GM19023 (cell line): ENCODE results near the gene QRFP.

Experiments used
- ATAC-seq: cut with Tn5 transposase; IDR thresholded peaks from one replicate; pipeline ENCODE4 v1.9.1; 2021; ENCODE audit warnings: mild to moderate bottlenecking, moderate library complexity; ENCODE audit not compliant: unreplicated experiment

QRFP gene, protein sequence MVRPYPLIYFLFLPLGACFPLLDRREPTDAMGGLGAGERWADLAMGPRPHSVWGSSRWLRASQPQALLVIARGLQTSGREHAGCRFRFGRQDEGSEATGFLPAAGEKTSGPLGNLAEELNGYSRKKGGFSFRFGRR

DNA sequence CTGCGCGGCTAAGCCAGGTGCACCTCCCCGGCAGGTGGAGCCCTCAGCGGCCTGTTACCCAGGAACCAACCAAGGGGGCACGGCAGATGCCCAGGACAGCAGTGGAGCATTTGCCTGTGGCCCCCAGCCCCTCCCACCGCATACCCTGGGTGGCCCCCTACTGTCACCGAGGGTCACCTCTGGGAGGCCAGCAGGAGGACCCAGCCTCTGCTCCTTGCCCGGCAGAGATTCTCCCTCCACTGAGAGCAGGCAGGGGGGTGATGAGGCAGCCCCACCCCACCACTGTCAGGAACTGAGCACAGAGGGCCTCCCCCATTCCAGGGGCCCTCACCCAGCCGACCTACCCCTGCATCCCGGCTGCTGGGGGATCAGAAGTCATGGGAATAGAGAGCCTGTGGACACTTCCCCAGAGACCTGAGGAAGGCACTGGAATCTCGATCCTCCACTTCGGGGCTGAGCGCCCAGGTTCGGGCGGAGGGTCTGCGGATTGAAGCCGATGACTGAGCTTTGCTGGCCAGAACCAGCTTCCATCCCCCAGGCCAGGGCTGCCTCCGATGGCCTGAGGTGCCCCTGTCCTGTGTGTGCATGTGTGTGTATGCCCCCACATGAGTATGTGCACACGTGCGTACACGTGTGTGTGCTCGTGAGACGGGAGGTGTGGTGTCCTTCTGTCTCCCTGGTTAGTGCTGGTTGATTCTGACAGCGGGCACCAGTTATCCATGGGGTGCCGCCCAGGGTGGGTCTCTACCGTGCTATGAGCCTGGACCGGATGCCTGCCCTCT lies at the start of gene QRFP:
Gene QRFP (minus strand): TSS at position 580 of the 782 bp plus-strand sequence. CDS start 2,974 bp downstream, outside the sequence.
- no peak for ATAC-seq

DNA sequence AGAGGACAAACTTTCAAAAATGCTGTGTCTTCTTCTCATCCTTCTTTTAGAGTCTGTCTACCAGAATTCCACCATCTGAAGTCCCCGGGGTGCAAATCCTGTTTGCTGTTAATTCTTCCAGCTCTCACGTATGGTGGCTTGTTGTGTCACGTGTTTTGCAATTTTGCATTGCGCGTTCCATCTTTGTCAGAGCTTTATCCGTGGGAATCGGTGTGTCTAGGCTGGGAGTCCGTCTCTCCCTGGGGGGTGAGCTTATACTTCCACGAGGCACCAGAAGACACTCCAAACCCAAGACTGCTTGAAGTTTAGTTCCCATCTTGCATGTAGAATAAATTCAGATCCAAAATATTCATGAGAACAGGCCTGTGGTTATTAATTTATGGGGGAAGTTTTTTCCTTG lies 48.6 kb upstream of the QRFP start:
- ATAC-seq = no peak

DNA sequence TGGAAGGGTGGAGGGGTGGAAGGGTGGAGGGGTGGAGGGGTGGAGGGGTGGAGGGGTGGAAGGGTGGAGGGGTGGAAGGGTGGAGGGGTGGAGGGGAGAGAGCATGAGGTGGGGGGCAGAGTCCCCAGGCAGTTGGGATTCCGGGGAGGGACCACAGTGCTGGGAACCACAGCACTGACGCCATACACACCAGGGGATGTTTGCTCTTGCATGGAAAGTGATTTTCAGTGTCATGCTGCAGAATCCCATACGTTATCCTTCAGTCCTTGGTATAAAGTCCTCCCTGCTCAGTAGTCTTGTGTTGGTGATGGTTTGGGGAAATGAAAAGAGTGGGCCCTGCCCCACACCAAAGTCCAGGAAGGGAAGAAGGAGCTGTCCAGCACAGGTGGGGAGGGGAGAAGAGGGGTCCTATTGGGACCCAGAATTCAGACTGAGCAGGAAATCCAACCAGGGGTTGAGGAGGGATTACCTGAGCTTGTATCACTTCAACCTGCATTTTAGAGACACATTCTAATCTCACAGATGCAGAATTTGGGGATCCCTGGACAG lies 48.0 kb upstream of the QRFP start:
- no peak for ATAC-seq

DNA sequence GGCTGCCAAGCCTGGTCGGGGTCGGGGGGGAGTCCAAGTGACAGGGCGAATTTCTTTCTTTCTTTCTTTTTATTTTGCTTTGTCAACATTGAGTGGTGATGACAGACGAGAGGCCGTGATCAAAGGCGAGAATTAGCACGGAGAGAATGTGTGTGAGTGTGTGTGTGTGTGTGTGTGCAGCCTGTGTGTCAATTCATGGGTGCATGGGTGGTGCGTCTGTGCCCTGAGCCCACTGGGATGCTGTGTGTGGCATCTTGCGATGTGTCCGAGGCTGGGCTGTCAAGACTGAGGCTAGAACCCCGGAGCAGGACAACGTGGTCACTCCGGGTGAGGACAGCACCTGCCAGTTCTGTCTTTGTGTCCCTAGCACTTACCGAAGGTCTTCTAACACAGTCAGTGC lies 47.2 kb upstream of the QRFP start:
- no peak for ATAC-seq

DNA sequence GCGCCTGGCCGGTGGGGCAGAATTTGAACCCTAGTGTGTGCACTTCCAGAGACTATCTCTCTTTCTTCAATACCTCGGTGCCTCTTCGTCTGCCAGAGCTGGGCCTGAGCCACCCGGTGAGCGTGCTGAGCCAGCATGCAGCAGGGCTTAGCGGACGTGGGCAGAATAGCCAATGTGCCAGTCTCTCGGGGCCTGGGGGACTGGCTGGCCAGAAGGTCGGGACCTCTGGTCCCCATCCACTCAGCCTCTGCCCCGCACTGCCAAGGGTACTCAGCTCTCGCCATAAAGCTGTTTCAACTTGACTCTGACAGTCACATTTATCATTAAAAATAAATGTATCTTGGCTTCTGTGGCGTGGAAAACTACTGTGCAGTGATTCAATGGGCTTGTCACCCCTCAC lies 46.6 kb upstream of the QRFP start:
- no peak for ATAC-seq

DNA sequence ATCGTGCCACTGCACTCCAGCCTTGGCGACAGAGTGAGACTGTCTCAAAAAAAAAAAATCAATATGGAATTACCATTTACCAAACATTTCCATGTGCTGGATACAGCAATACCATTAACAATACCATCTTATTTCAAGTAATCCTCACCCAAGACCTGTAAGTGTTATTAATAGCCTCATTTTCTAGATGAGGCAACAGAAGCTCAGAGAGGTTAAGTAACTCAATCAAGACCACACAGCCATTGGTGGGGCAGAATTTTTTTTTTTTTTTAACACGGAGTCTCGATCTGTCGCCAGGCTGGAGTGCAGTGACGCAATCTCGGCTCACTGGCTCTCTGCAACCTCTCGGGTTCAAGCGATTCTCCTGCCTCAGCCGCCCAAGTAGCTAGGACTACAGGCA lies 46.1 kb upstream of the QRFP start:
- no peak for ATAC-seq

DNA sequence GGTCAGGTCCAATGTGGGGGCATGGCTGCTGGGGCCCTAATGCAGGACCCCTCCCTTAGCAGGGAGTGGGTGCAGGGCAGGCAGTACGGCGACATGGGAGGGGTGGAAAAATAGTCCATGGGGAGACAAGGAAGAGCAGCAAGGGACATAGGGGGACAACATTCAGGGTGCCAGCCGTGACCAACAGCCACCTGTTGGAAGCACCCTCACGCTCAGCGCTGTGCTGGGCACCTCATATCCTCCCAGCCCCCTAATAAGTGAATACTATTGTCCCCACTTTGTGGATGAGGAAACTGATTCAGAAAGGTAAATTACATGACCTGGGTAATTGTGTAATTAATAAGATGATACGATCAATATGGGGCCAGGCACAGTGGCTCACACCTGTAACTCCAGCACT lies 45.5 kb upstream of the QRFP start:
- ATAC-seq = no peak

DNA sequence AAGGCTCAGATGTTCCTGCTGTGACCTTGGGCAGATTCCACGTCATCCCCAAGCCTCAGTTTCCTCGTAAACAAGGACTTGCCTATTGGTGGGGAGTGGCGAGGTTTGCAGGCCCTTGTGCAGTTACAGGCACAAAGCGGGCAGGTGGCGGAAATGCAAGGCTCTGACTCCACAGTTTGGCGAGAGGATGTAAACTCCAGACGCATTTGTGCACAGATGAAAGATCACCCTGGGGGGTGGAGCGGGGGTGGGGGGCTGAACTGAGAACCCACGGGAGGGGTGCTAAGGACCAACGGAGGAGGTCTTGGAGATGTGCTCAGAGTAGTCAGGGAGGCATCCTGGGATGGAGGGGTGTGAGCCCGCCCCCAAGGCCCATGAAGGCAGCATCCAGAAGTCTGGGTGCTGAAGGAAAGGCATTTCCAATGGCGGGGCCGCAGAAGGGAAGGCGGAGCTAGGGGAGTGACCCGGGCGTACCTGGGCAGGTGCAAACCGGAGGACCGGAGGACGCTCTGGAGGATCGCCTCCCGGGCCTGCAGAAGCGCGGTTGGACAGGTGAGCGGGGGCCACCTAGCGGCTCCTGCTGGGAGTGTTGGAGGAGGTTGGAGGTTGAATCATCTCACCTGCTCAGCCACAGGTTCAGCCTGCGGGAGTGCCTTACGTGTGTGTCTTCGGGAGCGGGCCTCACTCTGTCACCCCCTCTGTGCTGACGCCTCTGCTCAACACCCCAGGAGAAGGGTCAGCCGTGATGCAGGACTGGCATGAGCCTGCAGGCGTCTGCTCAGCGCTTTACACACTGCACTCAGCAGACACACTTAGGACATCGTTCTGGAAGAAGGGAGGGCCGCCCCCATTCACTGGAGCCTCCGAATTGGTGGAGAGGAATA lies 44.3 kb upstream of the QRFP start:
- ATAC-seq = no peak

DNA sequence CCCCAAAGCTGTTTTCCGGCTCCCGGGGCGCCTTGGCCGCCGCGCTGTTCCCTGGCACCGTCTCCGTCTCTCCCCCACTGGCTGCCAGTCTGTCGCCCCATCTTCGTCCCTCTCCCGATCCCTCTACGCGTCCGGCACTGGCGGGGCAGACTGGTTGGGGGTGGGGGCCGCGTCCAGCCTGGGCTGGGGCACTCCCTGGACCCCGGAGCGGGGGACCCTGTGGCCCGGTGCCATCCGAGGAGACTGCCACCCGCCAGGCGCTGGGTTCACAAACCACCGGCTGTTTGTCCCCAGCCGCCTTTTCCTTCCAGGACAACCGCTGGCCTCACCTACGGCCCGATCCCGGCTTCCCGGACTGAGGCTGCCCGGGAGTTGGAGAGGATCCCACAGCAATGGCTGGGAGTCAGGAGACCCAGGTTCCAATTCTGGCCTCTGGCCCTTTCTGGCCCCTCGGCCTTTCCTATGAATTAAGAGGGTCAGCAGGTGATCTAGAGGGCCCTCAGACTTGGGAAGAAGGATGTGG lies 43.5 kb upstream of the QRFP start:
- no peak for ATAC-seq

DNA sequence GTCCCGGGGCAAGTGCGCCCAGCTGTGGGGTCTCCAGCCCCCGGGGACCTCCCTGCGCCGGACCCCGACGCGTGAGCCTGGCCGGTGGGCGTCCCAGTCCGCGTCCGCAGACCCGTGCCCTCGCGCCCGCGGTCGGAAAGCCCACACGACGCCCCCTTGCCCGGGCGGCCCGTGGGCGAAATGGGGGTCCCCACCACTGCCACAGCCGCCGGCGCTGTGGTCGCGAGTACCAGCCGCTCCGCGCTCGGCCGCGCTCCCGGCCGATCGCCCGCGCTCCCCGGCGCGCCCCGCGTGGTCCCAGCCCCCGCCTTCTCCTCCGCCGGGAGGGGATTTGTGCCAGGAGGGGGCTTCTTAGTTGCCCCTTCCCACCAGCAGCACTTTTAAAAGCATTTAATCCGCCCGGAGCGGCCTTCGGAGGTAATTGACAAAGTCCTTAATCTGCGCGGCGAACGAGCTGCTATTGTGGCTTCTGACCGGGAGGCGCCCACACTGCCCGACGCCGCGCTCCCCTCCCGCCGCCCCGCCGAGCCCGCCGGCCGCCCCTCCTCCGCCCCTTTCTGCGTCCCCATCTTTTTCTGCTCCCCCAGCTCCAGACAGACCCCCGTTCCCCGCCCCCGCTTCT lies 42.9 kb upstream of the QRFP start:
- ATAC-seq = no peak

DNA sequence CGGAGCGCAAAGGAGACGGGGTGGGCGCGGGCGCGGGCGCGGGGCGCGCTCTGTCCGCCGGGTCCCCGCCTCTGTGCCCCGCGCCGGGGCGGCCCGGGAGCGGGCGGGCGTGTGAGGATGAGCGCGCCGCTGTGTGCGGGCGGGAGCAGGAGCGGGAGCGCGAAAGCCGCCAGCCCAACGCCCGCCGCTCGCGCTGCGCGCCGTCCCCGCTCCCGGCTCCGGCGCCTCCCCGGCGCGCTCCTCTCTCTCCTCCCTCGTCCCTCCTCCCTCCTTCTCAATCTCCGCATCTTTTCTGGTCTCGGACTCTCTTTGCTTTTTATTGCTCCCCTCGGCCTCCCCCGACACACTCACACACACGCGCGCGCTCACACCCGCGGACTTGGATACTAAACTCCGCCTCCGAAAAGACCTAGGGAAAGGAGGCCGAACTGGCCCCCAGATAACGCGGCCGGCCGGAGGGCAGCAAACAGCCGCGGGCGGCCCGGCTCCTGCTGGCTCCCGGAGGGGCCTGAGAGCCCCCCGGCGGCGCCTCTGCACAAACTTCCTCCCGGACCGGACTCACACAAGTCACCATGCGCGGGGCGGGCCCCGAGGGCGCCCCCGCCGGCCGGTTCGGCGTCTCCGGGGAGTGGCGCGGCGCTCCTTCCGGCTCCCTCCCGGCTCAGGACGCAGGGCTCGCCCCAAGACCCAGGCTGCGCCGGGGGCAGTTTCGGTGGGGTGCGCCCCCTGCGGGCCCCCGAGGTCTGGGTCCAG lies 42.2 kb upstream of the QRFP start, which contains the start of gene FIBCD1:
Gene FIBCD1 (minus strand): TSS at position 596 of the 753 bp plus-strand sequence. CDS start 640 bp downstream, outside the sequence.
- no peak for ATAC-seq

DNA sequence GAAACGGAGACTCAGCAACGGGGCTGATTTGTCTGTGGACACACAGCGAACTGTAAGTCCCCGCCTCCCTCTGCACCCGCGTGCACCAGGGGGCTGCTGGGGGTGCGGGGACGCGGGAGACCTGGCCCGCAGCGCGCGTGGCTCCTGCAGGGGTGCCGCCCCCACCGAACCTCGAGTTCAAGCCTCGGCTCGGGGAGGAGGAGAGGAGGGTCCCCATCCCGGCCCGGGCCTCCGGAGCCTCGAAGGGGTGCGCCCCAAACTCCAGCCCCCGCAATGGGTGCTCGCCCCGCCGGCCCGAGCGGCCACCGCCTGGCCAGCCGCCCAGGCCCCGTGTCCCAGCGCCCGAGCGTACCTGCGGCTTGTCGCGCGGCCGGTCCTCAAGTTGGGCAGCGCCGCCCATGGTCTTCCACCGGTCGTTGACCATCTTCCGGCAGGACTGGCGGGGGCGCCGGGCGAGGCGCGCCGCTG lies 41.6 kb upstream of the QRFP start:
- ATAC-seq = no peak

DNA sequence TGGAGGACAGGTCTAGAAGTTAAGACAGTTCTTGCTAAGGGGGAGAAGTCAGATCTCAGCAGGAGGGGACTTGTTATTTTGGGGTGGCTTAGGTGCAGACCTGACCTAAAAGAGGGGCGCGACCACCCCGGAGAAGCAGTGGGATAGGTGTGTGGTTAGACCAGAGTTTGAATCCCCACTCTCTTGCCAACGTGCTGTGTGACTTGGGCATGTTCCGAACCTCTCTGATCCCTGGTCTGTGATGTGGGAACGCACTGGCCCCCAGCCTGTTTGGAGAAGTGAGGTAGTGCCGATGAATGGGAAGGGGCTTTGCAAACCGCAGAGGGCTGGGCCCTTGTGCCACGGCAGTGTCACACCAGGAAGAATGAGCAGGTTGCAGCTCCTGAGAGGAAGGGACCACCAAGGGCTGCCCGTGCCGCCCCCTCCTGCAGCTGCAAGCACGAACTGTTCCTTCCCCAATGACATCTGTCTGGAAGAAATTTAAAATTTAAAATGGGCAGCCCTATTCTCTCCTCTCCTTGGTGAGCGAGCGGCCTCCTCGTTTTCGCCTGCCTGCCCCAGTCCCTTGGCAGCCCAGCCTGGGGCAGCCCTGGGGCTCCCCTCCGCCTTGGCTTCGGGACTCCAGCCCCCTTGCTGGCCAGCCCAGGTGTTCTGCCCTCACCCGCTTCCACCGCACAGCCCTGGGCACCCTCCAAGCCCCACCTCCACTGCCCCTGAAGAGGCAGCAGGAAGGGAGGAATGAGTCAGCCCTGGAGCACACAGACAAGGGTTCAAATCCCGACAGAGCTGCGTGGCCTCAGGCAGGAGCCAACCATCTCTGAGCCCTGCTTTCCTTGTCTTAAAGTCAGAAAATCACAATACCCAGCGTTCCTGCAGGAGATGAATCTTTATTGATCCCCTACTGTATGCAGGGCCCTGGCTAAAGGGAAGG lies 40.8 kb upstream of the QRFP start:
- no peak for ATAC-seq

DNA sequence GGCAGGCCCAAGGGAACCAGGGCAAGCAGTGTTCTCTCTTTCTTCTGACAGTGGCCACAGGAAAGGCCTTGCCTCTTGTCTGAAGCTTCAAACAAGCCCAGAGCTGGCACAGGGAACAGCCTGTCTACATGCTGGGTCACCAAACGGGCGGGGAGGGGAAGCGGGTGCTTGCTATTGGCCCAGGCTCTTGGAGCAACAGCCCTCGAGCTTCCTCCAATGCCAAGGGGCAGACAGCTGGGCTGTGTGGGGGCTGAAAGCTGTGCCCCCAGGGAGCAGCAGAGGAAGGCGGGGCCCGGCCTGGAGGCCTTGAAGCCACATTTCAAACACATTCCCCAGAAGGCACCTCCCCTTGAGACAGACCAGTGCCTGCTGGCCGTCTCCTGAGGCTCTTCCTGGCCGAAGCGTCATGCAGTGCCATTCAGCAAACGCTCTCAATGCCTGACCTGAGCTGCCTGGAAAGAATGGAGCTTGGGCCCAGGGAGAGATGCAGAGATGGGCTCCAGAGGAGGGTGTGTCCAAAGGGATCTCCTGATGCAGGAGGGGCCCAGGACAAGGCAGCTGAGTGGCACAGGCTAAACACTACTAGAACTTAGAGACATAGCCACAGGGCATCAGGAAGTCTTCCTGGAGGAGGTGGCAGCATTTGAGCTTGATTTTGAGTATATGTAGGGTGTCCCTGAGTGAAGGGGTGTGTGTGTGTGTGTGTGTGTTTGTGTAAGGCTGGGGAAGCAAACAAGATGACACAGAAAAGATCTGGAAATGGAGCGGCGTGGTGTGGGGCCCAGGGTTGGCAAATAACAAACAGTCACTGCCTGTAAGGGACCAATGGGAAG lies 39.9 kb upstream of the QRFP start:
- ATAC-seq = no peak

DNA sequence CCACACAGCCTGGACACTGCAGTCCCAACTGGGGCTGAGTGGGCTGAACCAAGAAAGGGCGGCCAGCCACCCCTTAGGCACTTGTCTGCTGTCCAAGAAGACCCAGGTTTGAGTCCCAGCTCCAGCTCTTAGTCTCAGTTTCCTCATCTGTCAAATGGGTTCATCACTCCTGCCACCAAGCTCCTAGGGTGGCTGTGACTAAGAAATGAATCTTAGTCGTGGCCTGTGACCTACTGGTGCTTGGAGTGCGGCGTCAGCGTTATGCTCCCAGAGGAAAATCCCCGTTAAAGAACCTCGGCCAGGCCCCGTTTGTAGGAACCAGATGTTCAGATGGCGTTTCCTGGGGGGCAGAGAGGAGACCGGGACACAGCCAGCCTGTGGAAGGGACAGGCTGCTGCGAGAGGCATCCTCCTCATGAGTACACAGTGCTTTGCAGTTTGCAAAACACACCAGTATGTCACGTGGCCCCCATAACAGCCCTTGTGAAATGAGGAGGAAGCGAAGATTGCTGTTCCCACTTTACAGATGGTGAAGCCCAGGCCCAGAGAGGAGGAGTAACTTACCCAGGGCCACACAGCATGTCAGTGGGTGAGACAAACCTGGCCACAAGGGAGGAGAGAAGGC lies 39.1 kb upstream of the QRFP start:
- no peak for ATAC-seq

DNA sequence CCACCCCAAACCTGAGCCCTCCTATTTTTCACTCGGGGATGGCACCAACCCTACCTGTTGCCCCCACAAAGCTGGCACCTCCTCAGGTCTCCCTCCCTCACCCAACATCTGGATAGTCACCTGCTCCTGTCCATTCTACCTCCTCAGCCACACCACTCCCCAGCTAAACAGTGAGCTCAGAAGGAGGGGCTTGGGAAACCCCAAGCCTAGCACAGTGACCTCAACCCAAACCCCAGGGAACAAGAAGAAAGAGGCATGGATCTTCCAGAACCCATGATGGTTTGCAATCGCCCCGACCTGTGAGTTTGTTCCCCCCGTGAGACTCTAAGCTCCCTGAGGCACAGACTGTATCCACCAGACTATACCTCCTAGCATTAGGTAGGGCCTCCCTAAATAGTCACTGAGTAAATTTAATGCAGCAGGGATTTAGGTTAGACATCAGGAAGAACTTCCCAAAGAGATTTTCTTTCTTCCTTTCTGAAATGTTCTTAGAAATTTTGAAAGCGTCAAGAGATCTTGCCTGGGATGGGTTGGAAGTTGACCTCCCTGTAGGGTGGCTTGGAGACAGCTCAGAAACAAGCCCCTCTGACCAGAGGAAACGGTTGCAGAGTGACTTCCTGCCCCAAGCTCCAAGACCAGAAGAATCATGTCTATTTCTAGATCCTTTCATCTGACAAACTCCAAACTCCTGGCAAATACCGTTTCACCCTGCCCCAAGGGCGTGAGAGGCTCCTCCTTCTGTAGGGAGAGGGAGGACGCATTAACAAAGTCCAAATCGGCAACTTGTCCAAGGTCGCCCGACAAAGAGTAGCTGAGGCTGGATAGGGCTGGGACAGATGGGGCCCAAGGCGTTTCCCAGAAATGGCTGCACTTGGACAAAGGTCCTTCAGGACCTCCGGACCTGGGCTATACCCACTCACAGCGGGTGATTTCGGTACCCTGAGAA lies 38.4 kb upstream of the QRFP start:
- ATAC-seq = no peak
